TTC549 (cell line): Measurements from ENCODE around the gene MRPL48.
A peak's percentile ranks its signal among the peaks of the same experiment; 100 is the strongest.
"Not testable (repeated sequence)": the region's sequence is repeated elsewhere in the genome, so short reads cannot be mapped to it uniquely, and the experiment has no call there.

Experiments
- FAIRE-seq: peaks from 2 replicates; lab custom pipeline; 2012; peaks lifted over from hg19 to GRCh38; lab: Jason Lieb, UNC

The MRPL48 gene

DNA sequence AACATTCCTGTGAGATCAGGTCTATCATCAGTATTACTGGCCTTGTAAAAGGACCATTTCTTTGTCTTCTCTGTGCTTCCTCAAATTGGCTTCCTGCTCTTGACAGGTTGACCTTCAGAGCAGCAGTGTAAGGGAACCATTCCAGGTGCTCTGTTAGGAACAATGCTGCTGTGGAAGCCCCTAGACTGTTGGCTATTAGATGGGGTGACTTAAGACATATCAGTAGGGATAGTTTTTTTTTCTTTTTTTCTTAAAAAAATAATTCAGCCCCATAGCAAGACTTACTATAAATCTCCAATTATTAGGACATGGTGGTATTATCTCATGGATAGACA lies 51.4 kb downstream of the MRPL48 start:
- FAIRE-seq = no peak

DNA sequence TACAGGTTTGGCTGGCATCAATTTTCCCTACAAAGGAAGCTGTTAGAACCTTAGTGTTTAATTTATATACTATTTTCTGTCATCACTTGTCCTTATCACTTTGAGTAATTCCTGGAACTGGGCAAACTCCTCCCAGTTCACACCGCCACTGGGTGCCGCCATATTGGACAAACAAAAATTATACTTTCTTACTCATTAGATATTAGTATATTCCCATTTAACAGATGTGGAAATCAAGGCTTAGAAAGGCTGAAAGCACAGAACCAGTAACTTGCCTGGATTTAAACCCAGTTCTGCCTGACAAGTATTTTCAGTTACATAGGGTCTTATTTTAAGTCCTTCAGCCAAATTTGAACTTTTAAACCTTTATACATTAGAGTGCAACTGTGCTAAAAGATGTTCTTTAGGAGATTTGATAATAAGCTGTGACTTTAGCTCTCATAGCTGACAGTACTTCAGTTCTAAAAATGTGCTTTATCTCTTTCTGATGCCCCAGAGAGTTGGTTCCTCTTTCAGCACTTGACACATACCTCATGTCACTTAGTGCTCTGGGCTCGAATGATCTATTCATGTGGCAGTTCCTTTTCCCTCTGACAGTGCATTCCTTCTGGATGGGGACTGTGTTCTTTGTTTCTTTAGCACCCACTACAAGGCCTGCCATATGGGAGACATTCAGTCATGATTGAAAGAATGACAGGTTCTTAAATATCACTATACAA lies 63.5 kb downstream of the MRPL48 start:
- no peak for FAIRE-seq

DNA sequence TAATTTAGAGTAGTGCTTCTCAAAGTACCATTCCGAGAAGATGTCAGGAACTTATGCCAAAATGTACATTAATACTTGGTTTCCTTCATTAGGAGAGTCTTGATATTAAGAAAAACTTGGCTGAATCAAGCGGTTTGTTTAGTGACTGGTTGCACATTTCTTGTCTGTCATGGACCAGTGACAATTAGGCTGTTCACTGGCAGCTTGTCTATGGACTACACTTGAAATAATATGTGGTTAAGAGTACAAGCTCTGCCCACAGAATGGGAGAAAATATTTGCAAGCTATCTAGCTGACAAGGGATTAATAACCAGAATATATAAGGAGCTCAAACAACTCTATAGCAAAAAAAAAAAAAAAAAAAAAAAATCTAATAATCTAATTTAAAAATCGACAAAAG lies 64.4 kb downstream of the MRPL48 start:
- FAIRE-seq = no peak

DNA sequence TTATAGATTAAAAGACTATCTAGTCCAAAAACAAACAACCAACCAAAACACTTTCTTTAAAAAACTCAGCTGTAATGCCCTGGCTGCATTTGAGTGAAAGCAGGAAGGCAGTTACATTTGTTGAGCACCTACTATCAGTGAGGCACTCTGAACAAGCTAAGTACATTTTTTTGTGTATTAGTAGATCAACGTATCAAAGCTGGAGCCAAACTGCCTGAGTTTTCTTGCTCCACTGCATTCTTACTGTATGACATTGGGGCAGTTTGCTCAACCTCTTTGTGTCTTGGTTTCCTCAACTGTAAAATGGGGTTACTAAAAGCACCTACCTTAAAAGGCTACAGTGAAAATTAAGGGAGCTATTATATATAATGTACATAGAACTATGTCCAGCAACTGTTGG lies 67.0 kb downstream of the MRPL48 start:
- no peak for FAIRE-seq

DNA sequence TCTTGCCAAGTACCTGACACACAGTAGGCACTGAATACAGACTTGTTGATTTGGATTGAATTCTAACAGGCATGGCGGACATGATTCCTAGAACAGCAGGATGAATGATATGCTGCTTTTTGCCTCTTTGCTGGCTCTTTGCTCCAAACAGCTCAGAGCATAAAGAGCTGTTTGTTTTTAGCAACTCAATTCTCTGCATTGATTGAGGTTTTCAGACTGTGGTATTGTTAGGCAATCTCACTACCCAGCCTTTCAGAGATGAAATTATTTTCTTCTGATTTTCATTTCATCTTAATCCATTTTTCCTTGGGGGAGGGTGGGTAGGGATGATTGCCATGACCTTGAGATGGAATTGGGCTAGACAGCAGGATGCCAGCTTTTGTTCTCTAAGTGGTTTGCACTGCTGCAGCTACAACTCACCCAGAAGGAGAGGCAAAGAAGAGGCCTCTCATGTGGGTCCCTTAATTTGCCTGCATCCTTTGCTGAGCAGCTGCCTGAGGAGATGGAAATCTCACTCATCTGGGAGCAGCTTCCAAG lies 68.4 kb downstream of the MRPL48 start:
- FAIRE-seq = no peak

DNA sequence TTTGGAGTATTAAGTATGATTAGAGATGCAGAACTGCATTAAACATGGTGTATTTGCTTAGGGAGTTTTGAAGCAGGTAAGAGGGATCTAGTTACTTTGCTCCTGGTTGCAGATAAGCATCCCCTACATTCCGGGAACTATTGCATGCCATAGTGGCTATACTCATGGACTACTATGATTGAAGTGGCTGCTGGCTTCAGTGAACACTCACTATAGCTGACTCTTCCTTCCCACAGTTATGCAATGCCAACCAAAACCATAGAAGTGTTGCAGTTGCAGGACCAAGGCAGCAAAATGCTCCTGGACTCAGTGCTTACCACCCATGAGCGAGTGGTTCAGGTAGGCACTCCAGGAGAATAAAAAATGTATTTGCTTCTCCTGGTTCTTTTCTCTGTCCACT lies 72.0 kb downstream of the MRPL48 start:
- FAIRE-seq = no peak

DNA sequence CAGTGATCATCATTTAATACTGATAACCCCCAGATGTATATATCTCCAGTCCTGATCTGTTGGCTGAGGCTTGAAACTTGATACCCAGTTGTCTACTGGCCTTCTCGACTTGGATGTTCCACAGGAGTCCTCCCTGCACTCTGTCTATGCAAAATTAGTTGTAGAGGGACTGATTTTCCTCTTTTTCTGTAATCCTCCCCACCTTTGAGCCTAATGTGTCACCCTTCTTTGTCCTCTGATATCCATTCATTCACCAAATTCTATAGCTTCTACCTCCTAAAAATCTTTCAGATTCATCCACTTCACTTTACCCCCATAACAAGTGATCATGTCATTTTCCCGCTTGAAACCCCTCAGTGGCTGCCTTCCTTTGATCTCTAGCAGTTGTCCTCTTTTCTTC lies 72.5 kb downstream of the MRPL48 start:
- no peak for FAIRE-seq

DNA sequence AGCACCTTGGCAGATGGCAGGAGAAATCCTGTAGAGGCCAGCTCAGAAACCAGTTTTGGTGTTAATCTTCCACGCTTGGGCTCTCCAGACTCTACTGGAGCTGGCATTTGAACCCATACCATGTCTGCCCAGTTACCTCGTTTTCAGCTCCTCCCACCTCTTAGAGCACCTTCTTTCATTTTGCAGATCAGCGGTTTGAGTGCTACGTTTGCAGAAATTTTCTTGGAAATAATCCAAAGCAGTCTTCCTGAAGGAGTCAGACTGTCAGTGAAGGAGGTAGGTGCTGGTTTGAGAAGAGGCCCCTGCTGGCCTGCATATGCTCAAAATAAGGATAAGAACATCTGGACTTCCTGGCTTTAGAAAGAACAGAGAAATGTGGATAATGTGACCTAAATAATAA lies 75.3 kb downstream of the MRPL48 start:
- FAIRE-seq = no peak

DNA sequence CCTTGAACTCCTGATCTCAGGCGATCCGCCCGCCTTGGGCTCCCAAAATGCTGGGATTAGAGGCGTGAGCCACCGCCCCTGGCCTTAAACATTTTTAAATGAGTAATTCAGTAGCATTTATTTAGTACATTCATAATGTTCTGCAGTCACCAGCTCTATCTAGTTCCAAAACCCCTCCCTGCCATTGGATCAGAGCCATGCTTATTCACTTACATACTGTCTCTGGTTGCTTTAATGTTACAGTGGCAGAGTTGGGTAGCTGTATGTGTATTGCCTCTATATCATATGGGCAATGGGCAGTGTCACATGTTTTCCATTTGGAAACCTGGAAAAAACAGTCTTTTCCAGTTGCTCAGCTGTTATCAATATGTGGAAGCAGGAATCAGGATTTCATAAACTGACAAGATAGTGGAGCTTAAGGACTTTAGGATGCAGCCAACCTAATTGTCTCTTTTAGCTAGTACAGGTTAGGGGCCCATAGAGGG lies 78.5 kb downstream of the MRPL48 start:
- no peak for FAIRE-seq

DNA sequence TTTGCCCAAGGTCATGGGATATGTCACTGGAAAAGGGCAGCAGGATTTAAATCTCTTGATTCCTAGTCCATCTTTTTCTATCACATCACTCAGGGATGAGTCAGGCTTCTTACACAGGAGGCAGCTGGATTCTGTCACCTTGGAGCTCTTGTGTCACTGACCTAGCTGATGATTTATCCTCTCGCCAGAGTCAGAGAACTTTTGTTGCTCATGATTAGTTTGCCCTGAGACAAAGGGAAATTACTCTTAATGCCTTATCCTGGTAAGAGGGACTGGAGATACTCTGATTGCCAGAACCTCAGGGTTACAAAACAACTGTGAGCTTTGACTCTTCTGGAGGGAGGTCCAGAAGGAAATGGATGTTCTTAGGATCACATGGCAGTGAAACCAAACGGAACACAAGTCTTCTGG lies 78.9 kb downstream of the MRPL48 start:
- FAIRE-seq = no peak

DNA sequence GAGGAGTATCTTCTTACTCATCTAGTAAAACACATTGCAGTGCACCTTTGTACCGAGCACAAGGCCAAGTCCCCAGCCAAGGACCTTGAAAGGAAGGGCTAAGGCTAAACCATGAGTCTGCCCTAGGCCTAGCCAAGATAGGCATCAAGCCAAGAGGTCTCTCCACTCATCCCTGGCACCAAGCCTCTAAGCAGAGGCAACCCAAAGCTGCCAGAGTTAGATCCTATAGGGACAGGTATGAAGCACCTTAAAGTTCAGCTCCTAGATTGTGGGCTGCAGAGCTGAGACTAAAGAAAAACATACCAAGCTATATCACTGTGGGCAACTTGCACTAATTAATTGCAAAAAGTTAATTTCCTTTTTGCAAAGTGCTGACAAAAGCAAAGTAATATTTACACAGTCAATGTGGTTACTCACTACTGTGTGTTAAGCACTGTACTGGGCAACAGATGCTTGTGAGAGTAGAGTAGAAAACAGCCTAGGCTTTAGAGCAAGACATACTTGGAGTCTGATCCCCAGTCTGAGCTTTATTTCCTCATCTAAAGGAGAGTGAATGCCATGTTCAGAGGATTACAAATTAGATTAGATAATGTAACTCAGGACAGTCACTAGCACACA lies 81.8 kb downstream of the MRPL48 start:
- FAIRE-seq = no peak

DNA sequence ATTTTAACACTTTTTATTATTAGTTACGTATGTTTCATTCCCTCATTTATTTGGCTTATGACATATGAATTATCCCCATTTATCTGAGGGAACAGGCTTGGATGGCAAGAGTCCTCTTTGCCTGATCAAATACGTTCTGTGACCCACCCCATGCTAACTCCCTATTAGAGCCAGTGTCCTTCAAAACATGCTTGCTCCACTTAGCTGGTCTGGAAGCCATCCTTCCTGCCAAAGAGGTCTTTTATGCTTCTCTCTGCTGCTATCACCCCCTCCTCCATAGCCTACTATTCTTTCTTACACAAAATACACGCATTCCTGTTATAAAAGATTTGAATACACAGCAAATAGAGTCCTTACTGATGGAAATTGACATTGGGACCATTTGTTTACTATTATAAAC lies 82.6 kb downstream of the MRPL48 start:
- FAIRE-seq = no peak

DNA sequence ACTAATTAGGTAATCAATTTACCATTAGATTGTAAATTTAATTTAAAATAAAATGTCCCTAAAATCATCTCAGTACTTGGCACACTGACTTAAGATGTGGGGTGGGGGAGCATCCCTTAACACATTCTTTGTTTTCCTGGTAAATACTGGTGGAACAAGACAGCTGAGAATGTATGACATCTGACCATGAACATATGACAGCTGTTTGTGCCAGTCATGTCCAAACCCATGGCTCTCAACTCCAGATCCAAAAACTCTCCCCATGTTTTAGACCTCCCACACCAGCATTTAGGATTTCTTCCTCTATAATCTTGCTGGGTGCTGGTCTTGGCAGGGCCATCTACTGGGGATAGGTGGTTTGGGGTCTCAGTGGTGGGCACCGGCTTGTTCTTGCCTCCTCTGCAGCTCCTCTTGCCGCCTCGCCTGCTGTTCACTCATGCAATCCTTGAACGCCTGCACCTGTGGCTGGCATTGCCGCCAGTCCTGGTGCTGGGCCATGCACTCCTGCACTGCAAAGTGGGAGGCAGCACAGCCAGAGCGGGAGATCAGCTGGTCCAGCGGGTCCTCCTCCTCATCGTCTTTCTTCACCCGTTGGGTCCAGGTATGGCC lies 85.2 kb downstream of the MRPL48 start:
- FAIRE-seq = no peak

DNA sequence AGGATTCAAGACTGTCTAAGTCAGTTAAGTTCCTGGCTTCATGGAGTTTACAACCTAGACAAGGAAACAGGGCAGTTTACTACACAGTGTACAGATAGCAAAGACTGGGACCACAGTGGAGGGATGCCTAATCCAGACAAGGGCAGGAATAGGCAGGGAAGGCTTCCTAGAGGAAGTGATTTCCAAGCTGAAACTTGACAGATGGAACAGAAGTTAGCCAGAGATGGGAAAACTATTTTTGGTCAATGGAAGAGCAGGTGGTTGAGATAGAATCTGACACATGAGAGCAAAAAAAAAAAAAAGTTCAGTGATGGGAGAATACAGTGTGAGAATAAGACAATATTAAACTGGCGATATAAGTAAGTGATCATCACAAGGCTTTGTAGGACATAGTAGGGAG lies 87.7 kb downstream of the MRPL48 start:
- FAIRE-seq = no peak

DNA sequence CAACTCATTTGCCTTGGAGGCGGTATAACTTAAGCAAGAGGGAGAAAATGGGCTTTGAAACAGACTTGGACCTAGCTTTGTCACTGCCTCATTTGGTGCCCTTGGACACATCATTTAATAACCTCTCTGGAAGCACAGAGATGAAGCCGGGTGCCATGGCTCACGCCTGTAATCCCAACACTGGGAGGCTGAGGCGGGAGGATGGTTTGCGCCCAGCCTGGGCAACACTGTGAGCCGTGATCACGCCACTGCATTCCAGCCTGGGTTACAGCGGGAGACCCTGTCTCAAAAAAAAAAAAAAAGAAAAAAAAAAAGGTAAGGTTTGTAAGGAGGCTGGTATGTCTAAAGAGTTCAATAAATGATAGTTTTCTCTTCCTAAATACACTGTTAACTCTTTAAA lies 88.2 kb downstream of the MRPL48 start:
- no peak for FAIRE-seq

DNA sequence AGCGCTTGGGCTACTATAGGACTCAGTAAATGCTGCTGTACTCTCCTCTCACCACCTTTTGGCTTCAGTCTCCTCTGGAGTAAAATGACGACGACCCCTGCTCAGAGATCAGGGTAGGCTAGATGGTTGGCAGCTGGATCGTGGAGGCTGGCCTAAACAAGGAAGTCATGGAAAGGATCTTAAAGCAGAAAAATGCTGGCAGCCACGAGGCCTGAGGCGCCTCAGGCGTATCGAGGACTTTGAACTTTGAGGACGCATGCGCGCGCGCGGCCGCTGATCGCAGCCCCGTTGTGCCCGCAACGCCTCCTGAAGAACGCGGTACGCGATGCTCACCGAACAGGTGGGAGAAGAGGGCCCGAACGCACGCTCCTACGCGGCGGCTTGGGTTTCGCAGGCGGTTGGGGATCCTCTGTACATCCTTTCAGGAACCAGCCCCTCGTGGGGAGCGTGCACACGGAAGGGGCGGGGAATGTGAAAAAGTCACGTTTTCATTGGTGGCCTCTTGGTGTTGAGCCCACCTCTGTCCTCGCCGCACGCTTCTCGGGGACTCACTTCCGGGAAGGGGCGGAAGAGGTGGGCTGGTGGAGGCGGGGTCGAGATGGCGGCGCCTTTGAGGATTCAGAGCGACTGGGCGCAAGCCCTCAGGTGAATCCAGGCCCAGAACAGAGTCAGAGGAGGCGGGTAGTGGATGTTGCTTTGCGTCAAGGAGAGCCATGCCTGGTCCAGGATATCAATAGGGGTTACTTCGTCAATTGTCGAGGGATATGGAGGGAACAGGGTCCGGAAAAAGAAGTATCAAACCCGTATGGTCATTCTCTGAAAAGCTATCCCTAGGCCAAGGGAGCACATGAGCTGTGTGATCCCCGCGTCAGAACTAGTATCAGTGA lies 89.0 kb downstream of the MRPL48 start, which contains the start of the genes COA4 and PAAF1:
TSS of gene COA4 (minus strand) at position 423 of the 887 bp plus-strand sequence. CDS start 3,468 bp downstream, outside the sequence.
TSS of gene PAAF1 (plus strand) at position 576 of the 887 bp plus-strand sequence. CDS start at position 599, 23 bp downstream.
- peak; percentile 52 for FAIRE-seq

DNA sequence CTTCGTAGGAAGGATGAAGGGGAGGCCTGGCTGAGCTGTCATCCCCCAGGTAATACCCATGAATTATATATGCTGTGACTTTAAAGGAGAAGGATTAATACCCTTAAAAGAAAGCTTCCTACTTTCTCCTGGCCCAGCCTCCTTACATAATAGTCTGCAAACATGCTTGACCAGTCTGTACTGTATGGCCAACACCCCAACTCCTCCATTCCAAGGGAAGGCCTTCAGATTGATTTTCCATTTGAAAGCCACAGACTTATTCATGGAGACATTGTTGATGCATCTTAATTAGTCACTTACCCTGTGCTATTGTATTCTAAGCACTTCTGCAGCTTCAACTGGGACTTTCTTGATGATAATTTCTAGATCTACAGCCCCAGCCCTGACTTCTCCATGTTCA lies 91.1 kb downstream of the MRPL48 start:
- no peak for FAIRE-seq

DNA sequence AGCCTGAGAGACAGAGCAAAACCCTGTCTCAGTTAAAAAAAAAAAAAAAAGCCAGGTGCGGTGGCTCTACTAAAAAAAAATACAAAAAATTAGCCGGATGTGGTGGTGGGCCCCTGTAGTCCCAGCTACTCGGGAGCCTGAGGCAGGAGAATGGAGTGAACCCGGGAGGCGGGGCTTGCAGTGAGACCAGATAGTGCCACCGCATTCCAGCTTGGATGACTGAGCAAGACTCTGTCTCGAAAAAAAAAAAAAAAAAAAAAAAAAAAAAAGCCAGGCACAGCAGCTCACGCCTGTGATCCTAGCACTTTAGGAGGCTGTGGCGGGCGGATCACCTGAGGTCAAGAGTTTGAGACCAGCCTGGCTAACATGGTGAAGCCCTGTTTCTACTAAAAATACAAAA lies 92.8 kb downstream of the MRPL48 start:
- not testable (repeated sequence) for FAIRE-seq

DNA sequence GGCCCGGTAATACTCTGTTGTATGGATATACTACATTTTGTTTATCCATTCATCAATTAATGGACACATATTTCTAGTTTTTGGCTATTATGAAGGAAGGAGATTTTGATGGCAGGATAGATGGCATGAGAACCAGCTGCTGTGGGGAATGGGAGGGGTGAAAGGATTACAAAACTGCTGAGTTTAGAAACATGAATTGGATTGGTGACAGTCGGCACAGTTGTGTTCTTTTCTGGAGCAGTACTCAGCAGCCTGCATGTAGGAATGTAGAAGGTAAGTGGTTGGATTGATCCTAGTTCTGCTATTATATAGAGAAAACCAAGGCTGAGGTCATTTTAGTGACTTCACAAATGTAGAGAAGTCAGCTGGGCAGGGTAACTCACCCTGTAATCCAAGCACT lies 96.2 kb downstream of the MRPL48 start:
- FAIRE-seq = no peak

DNA sequence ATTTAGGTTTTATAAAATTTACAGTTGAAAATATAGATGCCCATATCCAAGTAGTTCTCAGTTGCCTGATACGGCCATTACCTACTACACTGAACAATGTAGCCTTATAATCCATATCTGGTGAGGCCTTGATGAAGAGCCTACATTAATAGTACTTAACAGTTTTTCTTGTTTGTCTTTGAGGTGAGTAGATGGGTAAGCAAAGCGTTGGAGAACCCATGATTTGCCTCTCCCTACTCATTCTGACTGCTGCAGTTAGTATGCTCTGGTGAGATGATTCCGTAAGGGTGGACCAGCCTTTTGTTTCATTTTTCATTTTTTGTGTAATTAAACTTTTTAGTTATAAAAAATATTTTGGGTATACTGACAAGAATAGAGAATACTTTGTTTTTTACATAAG lies 100.6 kb downstream of the MRPL48 start:
- no peak for FAIRE-seq

DNA sequence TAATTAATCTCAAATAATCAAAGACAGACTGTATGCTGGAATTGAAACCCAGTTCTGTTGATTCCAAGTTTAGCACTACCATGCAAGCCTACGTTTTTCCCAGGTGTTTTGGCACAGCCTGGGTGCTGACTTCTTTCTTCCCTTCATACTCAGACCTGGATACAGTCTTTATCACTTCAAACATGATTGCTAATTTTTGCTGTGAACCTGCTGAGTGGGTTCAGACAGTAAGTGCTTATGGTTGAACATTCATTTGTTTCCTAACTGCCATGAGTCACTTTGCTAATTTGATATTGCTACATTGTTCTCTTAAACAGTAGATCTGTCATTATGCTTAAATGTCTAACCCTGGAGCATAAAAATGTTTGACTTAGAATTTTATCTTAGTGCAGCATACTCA lies 101.3 kb downstream of the MRPL48 start:
- FAIRE-seq = no peak

DNA sequence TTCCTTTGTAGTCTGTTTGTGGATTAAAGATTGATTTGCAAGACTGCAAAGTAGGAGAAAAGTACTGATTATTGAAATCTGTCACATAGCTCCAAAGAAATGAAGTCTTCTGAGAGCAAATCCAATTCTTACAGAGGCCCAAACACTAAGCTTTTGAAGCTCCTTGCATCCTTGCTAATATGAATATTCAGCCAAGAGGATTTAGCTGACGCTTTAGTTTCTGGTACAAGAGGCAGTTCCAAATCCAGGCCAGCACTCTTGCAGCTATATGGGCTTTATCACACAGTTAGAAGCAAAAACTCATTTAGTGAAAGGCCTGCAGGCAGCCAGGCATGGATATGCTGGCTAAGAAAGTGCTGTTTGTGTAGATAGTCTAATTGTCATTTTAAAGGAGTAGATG lies 101.9 kb downstream of the MRPL48 start:
- FAIRE-seq = no peak
